H9 (cell line): ENCODE results near the gene DPYSL5. TPM values are rescaled to one million over a fixed set of nuclear protein-coding genes. Genes with fewer than 3 reads are reported as not detected.
A peak's percentile ranks its signal among the peaks of the same experiment; 100 is the strongest.

Experiments used
- DNase-seq: peaks from one replicate; pipeline ENCODE4 v3.0.0-alpha.2; 2017
- H2AFZ ChIP-seq: one replicate; pipeline ENCODE4 v1.6.1; 2013; ENCODE audit warnings: mild to moderate bottlenecking, low read length, control low read depth, moderate library complexity
- H2AK5ac ChIP-seq: 2 replicates; pipeline ENCODE4 v1.6.1; 2013; ENCODE audit warnings: low read length, control low read depth, mixed read lengths; ENCODE audit not compliant: insufficient read length
- H2BK120ac ChIP-seq: one replicate; pipeline ENCODE4 v1.6.1; 2013; ENCODE audit warnings: low read depth, mild to moderate bottlenecking, low read length, control low read depth, inconsistent platforms; ENCODE audit not compliant: poor library complexity, severe bottlenecking
- H2BK12ac ChIP-seq: 2 replicates; pipeline ENCODE4 v1.6.1; 2013; ENCODE audit warnings: low read length, control low read depth, mixed read lengths, low read depth; ENCODE audit not compliant: insufficient read length
- H2BK15ac ChIP-seq: 2 replicates; pipeline ENCODE4 v1.6.1; 2013; ENCODE audit warnings: low read depth, low read length, control low read depth
- H2BK20ac ChIP-seq: one replicate; pipeline ENCODE4 v1.6.1; 2013; ENCODE audit warnings: low read depth, mild to moderate bottlenecking, low read length, control low read depth, inconsistent platforms; ENCODE audit not compliant: poor library complexity, severe bottlenecking
- H2BK5ac ChIP-seq: 2 replicates; pipeline ENCODE4 v1.6.1; 2013; ENCODE audit warnings: low read length, control low read depth, mixed read lengths; ENCODE audit not compliant: insufficient read length
- H3K14ac ChIP-seq: 2 replicates; pipeline ENCODE4 v1.6.1; 2013; ENCODE audit warnings: low read length, control low read depth; ENCODE audit not compliant: insufficient read depth
- H3K18ac ChIP-seq: 2 replicates; pipeline ENCODE4 v1.6.1; 2013; ENCODE audit warnings: low read depth, mild to moderate bottlenecking, mixed read lengths, low read length, control low read depth; ENCODE audit not compliant: insufficient read length
- H3K23ac ChIP-seq: 2 replicates; pipeline ENCODE4 v1.6.1; 2013; ENCODE audit warnings: low read length, control low read depth, mixed read lengths, low read depth; ENCODE audit not compliant: insufficient read length
- H3K23me2 ChIP-seq: 2 replicates; pipeline ENCODE4 v1.6.1; 2013; ENCODE audit warnings: low read depth, mild to moderate bottlenecking, mixed read lengths, low read length, control low read depth; ENCODE audit not compliant: insufficient read length, poor library complexity, severe bottlenecking
- H3K27ac ChIP-seq: 2 replicates; pipeline ENCODE4 v1.5.1; 2013; ENCODE audit warnings: low read length, control low read depth, mixed read lengths, low read depth; ENCODE audit not compliant: insufficient read length
- H3K27me3 ChIP-seq: 2 replicates; pipeline ENCODE4 v1.6.1; 2013; ENCODE audit warnings: low read length, control low read depth, inconsistent platforms; ENCODE audit not compliant: insufficient read depth
- H3K4ac ChIP-seq: 2 replicates; pipeline ENCODE4 v1.6.1; 2013; ENCODE audit warnings: low read depth, mild to moderate bottlenecking, control low read depth, inconsistent platforms, low read length, moderate library complexity
- H3K4me1 ChIP-seq: 2 replicates; pipeline ENCODE4 v1.6.1; 2013; ENCODE audit warnings: low read length, control low read depth, inconsistent platforms; ENCODE audit not compliant: insufficient read depth
- H3K4me2 ChIP-seq: 2 replicates; pipeline ENCODE4 v1.6.1; 2013; ENCODE audit warnings: low read length, control low read depth, mixed read lengths; ENCODE audit not compliant: insufficient read length, insufficient read depth
- H3K56ac ChIP-seq: 2 replicates; pipeline ENCODE4 v1.6.1; 2013; ENCODE audit warnings: low read depth, mild to moderate bottlenecking, mixed read lengths, low read length, control low read depth; ENCODE audit not compliant: insufficient read length
- H3K79me1 ChIP-seq: 2 replicates; pipeline ENCODE4 v1.6.1; 2013; ENCODE audit warnings: low read depth, mild to moderate bottlenecking, moderate library complexity, low read length, control low read depth, inconsistent platforms; ENCODE audit not compliant: insufficient read depth, poor library complexity, severe bottlenecking
- H3K79me2 ChIP-seq: 2 replicates; pipeline ENCODE4 v1.6.1; 2013; ENCODE audit warnings: low read length, control low read depth, inconsistent platforms; ENCODE audit not compliant: insufficient read depth
- H3K9ac ChIP-seq: 2 replicates; pipeline ENCODE4 v1.6.1; 2013; ENCODE audit warnings: low read length, control low read depth, mixed read lengths; ENCODE audit not compliant: insufficient read length; ENCODE audit errors: extremely low read depth
- H3K9me3 ChIP-seq: one replicate; pipeline ENCODE4 v1.6.1; 2013; ENCODE audit warnings: low read depth, low read length, inconsistent platforms; ENCODE audit not compliant: control insufficient read depth
- H3T11ph ChIP-seq: one replicate; pipeline ENCODE4 v1.6.1; 2013; ENCODE audit warnings: mild to moderate bottlenecking, low read length, control low read depth, inconsistent platforms
- H4K20me1 ChIP-seq: one replicate; pipeline ENCODE4 v1.6.1; 2013; ENCODE audit not compliant: control insufficient read depth, insufficient read length, insufficient read depth
- H4K5ac ChIP-seq: 2 replicates; pipeline ENCODE4 v1.6.1; 2013; ENCODE audit warnings: low read depth, mild to moderate bottlenecking, mixed read lengths, low read length, control low read depth; ENCODE audit not compliant: insufficient read length
- H4K8ac ChIP-seq: replicated peaks from 2 replicates; pipeline ENCODE4 v1.6.1; 2013; ENCODE audit warnings: low read length, control low read depth, mixed read lengths, low read depth; ENCODE audit not compliant: insufficient read length
- H4K91ac ChIP-seq: 2 replicates; pipeline ENCODE4 v1.6.1; 2013; ENCODE audit warnings: low read depth, mild to moderate bottlenecking, moderate library complexity, mixed read lengths, low read length, control low read depth; ENCODE audit not compliant: insufficient read length
- H3K27ac Mint-ChIP-seq, 3 experiments: 2 replicates in 2 of 3; 3 replicates in 1 of 3; pipeline ENCODE4 v1.8.0; 2020 to 2021; ENCODE audit warnings: mixed read lengths in 3 of 3, mild to moderate bottlenecking in 1 of 3, moderate library complexity in 1 of 3
- H3K27me3 Mint-ChIP-seq: 2 replicates; pipeline ENCODE4 v1.8.0; 2021; ENCODE audit warnings: low read depth, mild to moderate bottlenecking, moderate library complexity, mixed read lengths
- H3K36me3 Mint-ChIP-seq, 3 experiments: 2 replicates in 2 of 3; 3 replicates in 1 of 3; pipeline ENCODE4 v1.8.0; 2020 to 2021; ENCODE audit warnings: low read depth in 3 of 3, mixed read lengths in 3 of 3; ENCODE audit not compliant: insufficient read depth in 1 of 3
- H3K4me1 Mint-ChIP-seq, 2 experiments: 2 replicates each; pipeline ENCODE4 v1.8.0; 2020; ENCODE audit warnings: mixed read lengths in 2 of 2
- H3K4me3 Mint-ChIP-seq, 2 experiments: 2 replicates in 1 of 2; 3 replicates in 1 of 2; pipeline ENCODE4 v1.8.0; 2020 to 2021; ENCODE audit warnings: mild to moderate bottlenecking in 2 of 2, mixed read lengths in 2 of 2, moderate library complexity in 1 of 2
- H3K9me3 Mint-ChIP-seq, 2 experiments: 2 replicates in 1 of 2; 3 replicates in 1 of 2; pipeline ENCODE4 v1.8.0; 2020; ENCODE audit warnings: mild to moderate bottlenecking in 2 of 2, mixed read lengths in 2 of 2, moderate library complexity in 1 of 2
- WGBS: extraction: QIAGEN DNeasy Blood & Tissue Kit; methylation state at CpG from one replicate; pipeline ENCODE4 v1.1.7; 2013; ENCODE audit warnings: missing lambda C conversion rate, low lambda C conversion rate, mixed read lengths; ENCODE audit not compliant: insufficient read length; ENCODE audit errors: extremely low coverage; 5-methylcytosine and 5-hydroxymethylcytosine counted together
- total RNA-seq: library from RNA; stranded (reverse); gene quantifications from 2 replicates; pipeline ENCODE4 v1.2.1, GENCODE V29; 2021
- TF ChIP-seq, protein P1 (sequence below): fragments of 200-600 bp; sonication (generic); conservative IDR thresholded peaks from 3 replicates; pipeline ENCODE4 v1.8.0; 2021; ENCODE audit warnings: antibody characterized with exemption, mild to moderate bottlenecking

The DPYSL5 gene
- total RNA-seq, 1 experiment from 2014 or later: 6.4 TPM

- H3K9me3 ChIP-seq: no peaks in the 10 kb centered on the region
- no peak overlapping the region for H3K18ac ChIP-seq
- H2BK15ac ChIP-seq: no peak overlapping the region
- H3K4me1 ChIP-seq: 0 out of 2 replicates have a peak, but pooled peaks cover 3% of the 10 kb centered on the region
- no peak overlapping the region for H4K5ac ChIP-seq
- no peaks in the 10 kb centered on the region for H3K79me2 ChIP-seq
- no peaks in the 10 kb centered on the region for H3K36me3 Mint-ChIP-seq
- H3K9me3 Mint-ChIP-seq: no peaks in the 10 kb centered on the region; a peak in 1 of 5 replicates
- no peak for DNase-seq
- no peak overlapping the region for H2BK5ac ChIP-seq
- no peak overlapping the region for H3K4me2 ChIP-seq
- no peaks in the 10 kb centered on the region for H4K20me1 ChIP-seq
- H3K27ac ChIP-seq: no peak overlapping the region
- no peak overlapping the region for H3K9ac ChIP-seq
- no peak overlapping the region for H4K91ac ChIP-seq
- H2AFZ ChIP-seq: no peak overlapping the region
- WGBS: no CpG with 5 or more reads among the region's 10 CpGs
- H3K23me2 ChIP-seq: peaks cover 6% of the 10 kb centered on the region
- peaks cover 10% of the 10 kb centered on the region; the same call in 1 of the 2 replicates for H3K27me3 ChIP-seq
- no peak overlapping the region for H3K56ac ChIP-seq
- no peak overlapping the region for H2BK20ac ChIP-seq
- peaks cover 69% of the 10 kb centered on the region for H3K27me3 Mint-ChIP-seq
- no peak overlapping the region for H2AK5ac ChIP-seq
- H3K4me3 Mint-ChIP-seq: peak overlapping the region; percentile 6 to 78
- no peak overlapping the region for H3T11ph ChIP-seq
- TF ChIP-seq, protein P1, sequence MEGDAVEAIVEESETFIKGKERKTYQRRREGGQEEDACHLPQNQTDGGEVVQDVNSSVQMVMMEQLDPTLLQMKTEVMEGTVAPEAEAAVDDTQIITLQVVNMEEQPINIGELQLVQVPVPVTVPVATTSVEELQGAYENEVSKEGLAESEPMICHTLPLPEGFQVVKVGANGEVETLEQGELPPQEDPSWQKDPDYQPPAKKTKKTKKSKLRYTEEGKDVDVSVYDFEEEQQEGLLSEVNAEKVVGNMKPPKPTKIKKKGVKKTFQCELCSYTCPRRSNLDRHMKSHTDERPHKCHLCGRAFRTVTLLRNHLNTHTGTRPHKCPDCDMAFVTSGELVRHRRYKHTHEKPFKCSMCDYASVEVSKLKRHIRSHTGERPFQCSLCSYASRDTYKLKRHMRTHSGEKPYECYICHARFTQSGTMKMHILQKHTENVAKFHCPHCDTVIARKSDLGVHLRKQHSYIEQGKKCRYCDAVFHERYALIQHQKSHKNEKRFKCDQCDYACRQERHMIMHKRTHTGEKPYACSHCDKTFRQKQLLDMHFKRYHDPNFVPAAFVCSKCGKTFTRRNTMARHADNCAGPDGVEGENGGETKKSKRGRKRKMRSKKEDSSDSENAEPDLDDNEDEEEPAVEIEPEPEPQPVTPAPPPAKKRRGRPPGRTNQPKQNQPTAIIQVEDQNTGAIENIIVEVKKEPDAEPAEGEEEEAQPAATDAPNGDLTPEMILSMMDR: no peak
- no peak overlapping the region for H3K4ac ChIP-seq
- H3K14ac ChIP-seq: no peak overlapping the region
- H3K23ac ChIP-seq: no peak overlapping the region
- no peak overlapping the region for H2BK120ac ChIP-seq
- no peak overlapping the region; a peak in 1 of 7 replicates for H3K27ac Mint-ChIP-seq
- H3K79me1 ChIP-seq: no peaks in the 10 kb centered on the region
- peaks cover 13 to 20% of the 10 kb centered on the region in 2 experiments for H3K4me1 Mint-ChIP-seq
- no peak overlapping the region for H4K8ac ChIP-seq
- no peak overlapping the region for H2BK12ac ChIP-seq
Observed at GRCh38 chr2:26969077-26969844, 121.3 kb downstream of the DPYSL5 start.
